HEK293 (cell line): ENCODE measurements around the gene GOLGA6L9.
"Not testable (repeated sequence)": the region's sequence is repeated elsewhere in the genome, so short reads cannot be mapped to it uniquely, and the experiment has no call there.

ENCODE experiments used
- CTCF ChIP-seq: fragments of 450-650 bp; formaldehyde crosslinking; IDR thresholded peaks from 2 replicates; pipeline ENCODE4 v1.5.1; 2016; ENCODE audit warnings: missing biosample characterization, missing genetic modification characterization
- KLF10 ChIP-seq: fragments of 450-650 bp; IDR thresholded peaks from 2 replicates; pipeline ENCODE4 v1.5.1; 2018; ENCODE audit warnings: missing biosample characterization, mild to moderate bottlenecking, missing genetic modification characterization
- SP2 ChIP-seq: fragments of 450-650 bp; formaldehyde crosslinking; IDR thresholded peaks from 2 replicates; pipeline ENCODE4 v1.5.1; 2016; ENCODE audit warnings: missing biosample characterization, missing genetic modification characterization
- ZNF558 ChIP-seq: fragments of 450-650 bp; formaldehyde crosslinking; IDR thresholded peaks from 2 replicates; pipeline ENCODE4 v1.5.1; 2016; ENCODE audit warnings: missing biosample characterization, missing genetic modification characterization

- not testable (repeated sequence) for TF ChIP-seq CTCF (tag by site-specific recombination); SP2 (tag by site-specific recombination); KLF10; ZNF558 (tag by site-specific recombination)
Measured at GRCh38 chr15:82390152-82390551, 39.5 kb upstream of the GOLGA6L9 start.
